DOHH2 (cell line): ENCODE measurements around the gene DENND1A.
"Not testable (repeated sequence)": the region's sequence is repeated elsewhere in the genome, so short reads cannot be mapped to it uniquely, and the experiment has no call there.

ENCODE experiments used
- H3F3A ChIP-seq: fragments of 200-600 bp; sonication (generic), shearing (Covaris generic); 2 replicates; pipeline ENCODE4 v1.6.0; 2016; ENCODE audit warnings: antibody characterized with exemption, mild to moderate bottlenecking; ENCODE audit not compliant: control insufficient read depth, insufficient read depth
- H3K27ac ChIP-seq: fragments of 200-600 bp; sonication (generic); 2 replicates; pipeline ENCODE4 v1.5.1; 2014; ENCODE audit warnings: low read depth, mild to moderate bottlenecking, low read length, moderate library complexity
- H3K27me3 ChIP-seq: fragments of 200-600 bp; sonication (generic); 2 replicates; pipeline ENCODE4 v1.6.1; 2014; ENCODE audit warnings: mild to moderate bottlenecking, low read length, mixed read lengths; ENCODE audit not compliant: control insufficient read depth
- H3K36me3 ChIP-seq: fragments of 200-600 bp; sonication (generic); 2 replicates; pipeline ENCODE4 v1.6.1; 2014; ENCODE audit warnings: mild to moderate bottlenecking, low read length, moderate library complexity, mixed read lengths; ENCODE audit not compliant: control insufficient read depth
- H3K4me1 ChIP-seq: fragments of 200-600 bp; sonication (generic); 2 replicates; pipeline ENCODE4 v1.6.1; 2014; ENCODE audit warnings: mild to moderate bottlenecking, low read length, mixed read lengths; ENCODE audit not compliant: control insufficient read depth
- H3K4me2 ChIP-seq: fragments of 200-600 bp; sonication (generic); 2 replicates; pipeline ENCODE4 v1.6.0; 2014; ENCODE audit warnings: mild to moderate bottlenecking, low read length, moderate library complexity
- H3K4me3 ChIP-seq: fragments of 200-600 bp; sonication (generic); 2 replicates; pipeline ENCODE4 v1.5.1; 2014; ENCODE audit warnings: mild to moderate bottlenecking, low read length, mixed read lengths
- H3K79me2 ChIP-seq: fragments of 200-600 bp; sonication (generic); 2 replicates; pipeline ENCODE4 v1.6.1; 2014; ENCODE audit warnings: mild to moderate bottlenecking, low read length, mixed read lengths; ENCODE audit not compliant: control insufficient read depth
- H3K9me2 ChIP-seq: fragments of 200-600 bp; sonication (generic); replicated peaks from 2 replicates; pipeline ENCODE4 v1.6.1; 2014; ENCODE audit warnings: mild to moderate bottlenecking, low read length, mixed read lengths; ENCODE audit not compliant: control insufficient read depth
- H3K9me3 ChIP-seq: fragments of 200-600 bp; sonication (generic); 2 replicates; pipeline ENCODE4 v1.6.1; 2014; ENCODE audit warnings: antibody characterized with exemption, low read length, mixed read lengths; ENCODE audit not compliant: control insufficient read depth, insufficient read depth
- H4K20me1 ChIP-seq: fragments of 200-600 bp; sonication (generic); 2 replicates; pipeline ENCODE4 v1.6.0; 2014; ENCODE audit warnings: low read depth, mild to moderate bottlenecking, antibody characterized with exemption, low read length, moderate library complexity; ENCODE audit not compliant: control insufficient read depth, insufficient read depth
- EZH2phosphoT487 ChIP-seq: fragments of 200-600 bp; sonication (generic); IDR thresholded peaks from 2 replicates; pipeline ENCODE4 v1.6.1; 2017; ENCODE audit warnings: borderline replicate concordance, mild to moderate bottlenecking, antibody characterized with exemption, low read length, moderate library complexity, mixed read lengths
- TF ChIP-seq, protein P1 (sequence below): fragments of 200-600 bp; sonication (generic); IDR thresholded peaks from one replicate; pipeline ENCODE4 v1.5.1; 2014; ENCODE audit warnings: antibody characterized with exemption, mild to moderate bottlenecking, low read depth, low read length; ENCODE audit not compliant: poor library complexity, severe bottlenecking

Gene DENND1A

DNA sequence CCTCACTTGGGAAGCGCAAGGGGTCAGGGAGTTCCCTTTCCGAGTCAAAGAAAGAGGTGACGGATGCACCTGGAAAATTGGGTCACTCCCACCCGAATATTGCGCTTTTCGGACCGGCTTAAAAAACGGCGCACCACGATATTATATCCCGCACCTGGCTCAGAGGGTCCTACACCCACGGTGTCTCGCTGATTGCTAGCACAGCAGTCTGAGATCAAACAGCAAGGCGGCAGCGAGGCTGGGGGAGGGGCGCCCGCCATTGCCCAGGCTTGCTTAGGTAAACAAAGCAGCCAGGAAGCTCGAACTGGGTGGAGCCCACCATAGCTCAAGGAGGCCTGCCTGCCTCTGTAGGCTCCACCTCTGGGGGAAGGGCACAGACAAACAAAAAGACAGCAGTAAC is 26.4 kb downstream of the DENND1A start:
- H3K27ac ChIP-seq, H4K20me1 ChIP-seq, H3K4me2 ChIP-seq, H3F3A ChIP-seq, H3K36me3 ChIP-seq, H3K9me3 ChIP-seq, H3K9me2 ChIP-seq, H3K4me3 ChIP-seq, H3K4me1 ChIP-seq, H3K27me3 ChIP-seq: not testable (repeated sequence)
- peaks cover 25% of the 10 kb centered on the region for H3K79me2 ChIP-seq

- Histone ChIP-seq H4K20me1 (no peaks in the 10 kb centered on the region), H3K4me3 (no peak overlapping the region), H3K9me3 (no peaks in the 10 kb centered on the region), H3K9me2 (no peaks in the 10 kb centered on the region), H3K79me2 (peaks cover 52% of the 10 kb centered on the region), H3F3A (no peaks in the 10 kb centered on the region), H3K4me1 (peaks cover 6% of the 10 kb centered on the region), H3K4me2 (no peak overlapping the region), H3K36me3 (no peaks in the 10 kb centered on the region), H3K27ac (no peak overlapping the region), H3K27me3 (no peaks in the 10 kb centered on the region)
- TF ChIP-seq, protein P1, sequence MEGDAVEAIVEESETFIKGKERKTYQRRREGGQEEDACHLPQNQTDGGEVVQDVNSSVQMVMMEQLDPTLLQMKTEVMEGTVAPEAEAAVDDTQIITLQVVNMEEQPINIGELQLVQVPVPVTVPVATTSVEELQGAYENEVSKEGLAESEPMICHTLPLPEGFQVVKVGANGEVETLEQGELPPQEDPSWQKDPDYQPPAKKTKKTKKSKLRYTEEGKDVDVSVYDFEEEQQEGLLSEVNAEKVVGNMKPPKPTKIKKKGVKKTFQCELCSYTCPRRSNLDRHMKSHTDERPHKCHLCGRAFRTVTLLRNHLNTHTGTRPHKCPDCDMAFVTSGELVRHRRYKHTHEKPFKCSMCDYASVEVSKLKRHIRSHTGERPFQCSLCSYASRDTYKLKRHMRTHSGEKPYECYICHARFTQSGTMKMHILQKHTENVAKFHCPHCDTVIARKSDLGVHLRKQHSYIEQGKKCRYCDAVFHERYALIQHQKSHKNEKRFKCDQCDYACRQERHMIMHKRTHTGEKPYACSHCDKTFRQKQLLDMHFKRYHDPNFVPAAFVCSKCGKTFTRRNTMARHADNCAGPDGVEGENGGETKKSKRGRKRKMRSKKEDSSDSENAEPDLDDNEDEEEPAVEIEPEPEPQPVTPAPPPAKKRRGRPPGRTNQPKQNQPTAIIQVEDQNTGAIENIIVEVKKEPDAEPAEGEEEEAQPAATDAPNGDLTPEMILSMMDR, result no peak
- no peak for TF ChIP-seq EZH2phosphoT487
Observed at GRCh38 chr9:123894822-123895221, 35.1 kb downstream of the DENND1A start.

- TF ChIP-seq, protein P1, result no peak
- no peak for TF ChIP-seq EZH2phosphoT487
- Histone ChIP-seq H3K9me2 (no peaks in the 10 kb centered on the region), H3K79me2 (peaks cover 51% of the 10 kb centered on the region), H3K27ac (no peak overlapping the region), H3K4me3 (no peak overlapping the region), H3K36me3 (no peaks in the 10 kb centered on the region), H3K4me1 (peaks cover 6% of the 10 kb centered on the region), H3K27me3 (no peaks in the 10 kb centered on the region), H3K9me3 (no peaks in the 10 kb centered on the region), H4K20me1 (no peaks in the 10 kb centered on the region), H3K4me2 (no peak overlapping the region), H3F3A (no peaks in the 10 kb centered on the region)
Observed at GRCh38 chr9:123893831-123894460, 36.0 kb downstream of the DENND1A start.

- H3K4me1 ChIP-seq, result peaks cover 6% of the 10 kb centered on the region
- no peaks in the 10 kb centered on the region for H3F3A ChIP-seq
- H3K36me3 ChIP-seq, result no peaks in the 10 kb centered on the region
- H3K4me2 ChIP-seq, result no peak overlapping the region
- H3K27me3 ChIP-seq, result no peaks in the 10 kb centered on the region
- TF ChIP-seq, protein P1, result no peak
- no peak for TF ChIP-seq EZH2phosphoT487
- H3K9me2 ChIP-seq, result no peaks in the 10 kb centered on the region
- H4K20me1 ChIP-seq, result no peaks in the 10 kb centered on the region
- peaks cover 49% of the 10 kb centered on the region for H3K79me2 ChIP-seq
- no peak overlapping the region for H3K4me3 ChIP-seq
- H3K27ac ChIP-seq, result no peak overlapping the region
- no peaks in the 10 kb centered on the region for H3K9me3 ChIP-seq
Observed at GRCh38 chr9:123893115-123893514, 36.8 kb downstream of the DENND1A start.
